ENCODE data around the gene MADD. TPM values are rescaled to one million over a fixed set of nuclear protein-coding genes. Genes with fewer than 3 reads are reported as not detected.

The MADD gene
- total RNA-seq, 3 donors from 2014 or later (not counting 1 experiment from before 2014, with no cell fraction given) = 333 to 383 (median 335) TPM

- intact Hi-C loops (cut with micrococcal nuclease) = no loop called here
- H3K4me1 Mint-ChIP-seq = peaks cover 6 to 15% of the 10 kb centered on the region in 2 donors
These were observed 87.0 kb downstream of the MADD start for GRCh38 chr11:47356998-47357329.

GRCh38 chr11:47357985-47358730 is 88.2 kb downstream of the MADD start:
- H3K27ac ChIP-seq (ENCODE audit: low read length) = no peak overlapping the region
- TF ChIP-seq CTCF (IDR thresholded peaks at IDR 0.05) = no peak
- Mint-ChIP-seq H3K27ac (no peak overlapping the region), H3K4me3 (no peak overlapping the region), H3K27me3 (ENCODE audit: low read depth in 2 of 2) (no peaks in the 10 kb centered on the region), H3K36me3 (no peaks in the 10 kb centered on the region), H3K4me1 (peaks cover 6 to 15% of the 10 kb centered on the region in 2 donors), H3K9me3 (no peaks in the 10 kb centered on the region)
- H3K27me3 ChIP-seq (ENCODE audit: control insufficient read depth, insufficient read depth, low read length) = no peaks in the 10 kb centered on the region
- H3K36me3 ChIP-seq (ENCODE audit: control insufficient read depth, insufficient read depth, low read length) = no peaks in the 10 kb centered on the region
- intact Hi-C loops (cut with micrococcal nuclease) = no loop called here
- no peaks in the 10 kb centered on the region for H3K9me3 ChIP-seq (ENCODE audit: control insufficient read depth, insufficient read depth, low read length)
- no peak overlapping the region for H3K4me3 ChIP-seq (ENCODE audit: low read length)
- no peak for DNase-seq
- peaks cover 24% of the 10 kb centered on the region for H3K4me1 ChIP-seq (ENCODE audit: control insufficient read depth, insufficient read depth, low read length)
- 96% methylated on average over 6 of the region's 6 CpGs for WGBS (ENCODE audit: insufficient coverage)
- ATAC-seq = no peak

More at GRCh38 chr11:47356998-47357329, 87.0 kb downstream of the MADD start:
- no peak for DNase-seq
- no peak overlapping the region for H3K27ac ChIP-seq (ENCODE audit: low read length)
- ATAC-seq = no peak
- no peak overlapping the region for H3K4me3 ChIP-seq (ENCODE audit: low read length)
- Mint-ChIP-seq H3K36me3 (no peaks in the 10 kb centered on the region), H3K4me3 (no peak overlapping the region), H3K27me3 (ENCODE audit: low read depth in 2 of 2) (no peaks in the 10 kb centered on the region), H3K27ac (no peak overlapping the region), H3K9me3 (no peaks in the 10 kb centered on the region)
- peaks cover 24% of the 10 kb centered on the region for H3K4me1 ChIP-seq (ENCODE audit: control insufficient read depth, insufficient read depth, low read length)
- no peaks in the 10 kb centered on the region for H3K27me3 ChIP-seq (ENCODE audit: control insufficient read depth, insufficient read depth, low read length)
- TF ChIP-seq CTCF (IDR thresholded peaks at IDR 0.05) = no peak
- no peaks in the 10 kb centered on the region for H3K9me3 ChIP-seq (ENCODE audit: control insufficient read depth, insufficient read depth, low read length)
- no peaks in the 10 kb centered on the region for H3K36me3 ChIP-seq (ENCODE audit: control insufficient read depth, insufficient read depth, low read length)
- WGBS (ENCODE audit: insufficient coverage) = 82% methylated on average over 1 of the region's 1 CpG

GRCh38 chr11:47358731-47359051 is 88.8 kb downstream of the MADD start:
- Mint-ChIP-seq H3K9me3 (no peaks in the 10 kb centered on the region), H3K27ac (peak overlapping the region in 1 of 2 donors; percentile 68), H3K27me3 (ENCODE audit: low read depth in 2 of 2) (no peaks in the 10 kb centered on the region), H3K4me1 (peaks cover 6 to 15% of the 10 kb centered on the region in 2 donors), H3K4me3 (no peak overlapping the region), H3K36me3 (no peaks in the 10 kb centered on the region)
- no peak overlapping the region for H3K4me3 ChIP-seq (ENCODE audit: low read length)
- H3K27ac ChIP-seq (ENCODE audit: low read length) = no peak overlapping the region
- 95% methylated on average over 14 of the region's 14 CpGs for WGBS (ENCODE audit: insufficient coverage)
- TF ChIP-seq CTCF (IDR thresholded peaks at IDR 0.05) = no peak
- intact Hi-C loops (cut with micrococcal nuclease) = no loop called here
- no peaks in the 10 kb centered on the region for H3K9me3 ChIP-seq (ENCODE audit: control insufficient read depth, insufficient read depth, low read length)
- no peaks in the 10 kb centered on the region for H3K36me3 ChIP-seq (ENCODE audit: control insufficient read depth, insufficient read depth, low read length)
- H3K27me3 ChIP-seq (ENCODE audit: control insufficient read depth, insufficient read depth, low read length) = no peaks in the 10 kb centered on the region
- DNase-seq (no peak), ATAC-seq (no peak)
- peaks cover 24% of the 10 kb centered on the region for H3K4me1 ChIP-seq (ENCODE audit: control insufficient read depth, insufficient read depth, low read length)

DNA sequence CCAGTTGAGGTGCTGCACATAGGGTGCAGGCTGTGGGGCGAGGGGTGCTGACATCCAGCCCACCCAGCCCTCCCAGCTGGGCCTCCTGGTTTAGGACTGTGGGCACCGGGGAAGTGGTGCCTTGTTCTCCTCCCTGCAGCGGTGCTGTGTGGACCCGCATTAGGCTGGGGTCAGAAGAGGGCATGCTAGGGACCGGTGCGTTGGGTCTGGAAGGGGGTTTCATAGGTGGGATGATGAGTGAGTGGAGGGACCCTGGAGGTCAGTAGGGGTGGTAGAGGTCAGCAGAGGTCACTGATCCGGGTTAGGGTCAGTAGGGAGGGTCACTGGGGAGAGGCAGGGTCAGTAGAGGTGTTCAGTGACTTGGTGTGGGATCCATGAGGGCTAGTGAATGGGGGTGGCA is 89.2 kb downstream of the MADD start:
- no peaks in the 10 kb centered on the region for H3K27me3 ChIP-seq (ENCODE audit: control insufficient read depth, insufficient read depth, low read length)
- WGBS (ENCODE audit: insufficient coverage) = 83% methylated on average over 7 of the region's 7 CpGs
- H3K9me3 ChIP-seq (ENCODE audit: control insufficient read depth, insufficient read depth, low read length) = no peaks in the 10 kb centered on the region
- TF ChIP-seq CTCF (IDR thresholded peaks at IDR 0.05) = no peak
- H3K27me3 Mint-ChIP-seq (ENCODE audit: low read depth in 2 of 2) = no peaks in the 10 kb centered on the region
- H3K4me1 ChIP-seq (ENCODE audit: control insufficient read depth, insufficient read depth, low read length) = peaks cover 24% of the 10 kb centered on the region
- no peak overlapping the region for H3K27ac ChIP-seq (ENCODE audit: low read length)
- intact Hi-C loops (cut with micrococcal nuclease) = no loop called here
- no peak for ATAC-seq
- H3K4me3 Mint-ChIP-seq = no peak overlapping the region
- H3K36me3 ChIP-seq (ENCODE audit: control insufficient read depth, insufficient read depth, low read length) = no peaks in the 10 kb centered on the region
- no peaks in the 10 kb centered on the region for H3K36me3 Mint-ChIP-seq
- peaks cover 6 to 15% of the 10 kb centered on the region in 2 donors for H3K4me1 Mint-ChIP-seq
- H3K4me3 ChIP-seq (ENCODE audit: low read length) = no peak overlapping the region
- H3K9me3 Mint-ChIP-seq = no peaks in the 10 kb centered on the region
- no peak for DNase-seq
- peak overlapping the region in 1 of 2 donors; percentile 68 for H3K27ac Mint-ChIP-seq
